HepG2 (cell line): ENCODE results near the gene C1orf159. TPM values are rescaled to one million over a fixed set of nuclear protein-coding genes. Genes with fewer than 3 reads are reported as not detected.

ENCODE experiments used
- AGO2 ChIP-seq: fragments of 200-400 bp; formaldehyde crosslinking; optimal IDR thresholded peaks from 2 replicates; pipeline ENCODE3; 2017; ENCODE audit warnings: mild to moderate bottlenecking, low read depth, low read length, moderate library complexity
- ATF1 ChIP-seq: IDR thresholded peaks from 2 replicates; pipeline ENCODE4 v1.6.1; 2016; ENCODE audit warnings: mild to moderate bottlenecking, control low read depth
- EEA1 ChIP-seq: sonication (generic); formaldehyde crosslinking; IDR thresholded peaks from 2 replicates; pipeline ENCODE4 v1.5.1; 2020; ENCODE audit warnings: mild to moderate bottlenecking, missing genetic modification reagents, borderline replicate concordance
- GFI1 ChIP-seq: sonication (generic); formaldehyde crosslinking; IDR thresholded peaks from 2 replicates; pipeline ENCODE4 v1.5.0; 2020; ENCODE audit warnings: missing genetic modification reagents, mild to moderate bottlenecking, borderline replicate concordance
- HIC2 ChIP-seq: sonication (generic); formaldehyde crosslinking; IDR thresholded peaks from 2 replicates; pipeline ENCODE4 v1.9.0; 2022; ENCODE audit warnings: low read depth, missing genetic modification reagents
- HOXA5 ChIP-seq: sonication (generic); formaldehyde crosslinking; IDR thresholded peaks from 2 replicates; pipeline ENCODE4 v1.4.0; 2020; ENCODE audit warnings: missing genetic modification reagents
- IKZF4 ChIP-seq: sonication (generic); formaldehyde crosslinking; IDR thresholded peaks from 2 replicates; pipeline ENCODE4 v1.5.1; 2020; ENCODE audit warnings: borderline replicate concordance, mild to moderate bottlenecking, low read depth, missing genetic modification reagents; ENCODE audit errors: not compliant biosample characterization
- MAZ ChIP-seq, 2 experiments: sonication (generic) in 1 of 2; formaldehyde crosslinking in 1 of 2; IDR thresholded peaks; 2 replicates each; pipeline versions ENCODE4 v1.5.0 to v1.6.1; 2012 to 2020; ENCODE audit warnings: low read depth in 2 of 2, mild to moderate bottlenecking in 2 of 2, borderline replicate concordance in 1 of 2, improper control_type of control experiment in 1 of 2, low read length in 1 of 2, missing genetic modification reagents in 1 of 2, moderate library complexity in 1 of 2
- MTERF4 ChIP-seq: sonication (generic); formaldehyde crosslinking; IDR thresholded peaks from 2 replicates; pipeline ENCODE4 v1.8.0; 2023; ENCODE audit warnings: mild to moderate bottlenecking, missing genetic modification reagents
- MXD1 ChIP-seq: sonication (generic); formaldehyde crosslinking; IDR thresholded peaks from 2 replicates; pipeline ENCODE4 v1.4.0; 2020; ENCODE audit warnings: mild to moderate bottlenecking, missing genetic modification reagents
- NRL ChIP-seq: sonication (generic); formaldehyde crosslinking; IDR thresholded peaks from 2 replicates; pipeline ENCODE4 v1.5.0; 2020; ENCODE audit warnings: missing genetic modification reagents, mild to moderate bottlenecking, moderate library complexity, borderline replicate concordance
- PHB2 ChIP-seq: fragments of 450-650 bp; IDR thresholded peaks from 2 replicates; pipeline ENCODE4 v1.6.1; 2018; ENCODE audit not compliant: partially characterized antibody
- REPIN1 ChIP-seq: sonication (generic); formaldehyde crosslinking; IDR thresholded peaks from 2 replicates; pipeline ENCODE4 v1.8.0; 2022; ENCODE audit warnings: missing genetic modification reagents, low read depth, mild to moderate bottlenecking, borderline replicate concordance
- ZBTB10 ChIP-seq: sonication (generic); formaldehyde crosslinking; IDR thresholded peaks from 2 replicates; pipeline ENCODE4 v1.4.0; 2020; ENCODE audit warnings: missing genetic modification reagents, borderline replicate concordance
- ZNF687 ChIP-seq: sonication (generic); formaldehyde crosslinking; IDR thresholded peaks from 2 replicates; pipeline ENCODE4 v1.5.1; 2020; ENCODE audit warnings: mild to moderate bottlenecking, missing genetic modification reagents, moderate library complexity
- polyA plus RNA-seq, 8 experiments: library from polyadenylated mRNA; depleted of rRNA in 3 of 8; stranded (reverse) in 7 of 8; unstranded in 1 of 8; fragments of >200 nt; fragmentation: Illumina TruSeq in 4 of 8; extraction: Trizol in 4 of 8; gene quantifications; 2 replicates each; pipeline versions ENCODE4 v1.2.1 to v1.2.3, GENCODE V29; 2011 to 2016; ENCODE audit warnings: low read depth in 4 of 8, missing spikeins in 1 of 8, mixed read lengths in 1 of 8; ENCODE audit not compliant: insufficient read depth in 1 of 8
- total RNA-seq, 5 experiments: library from RNA; depleted of rRNA; stranded (reverse); fragments of >200 nt; fragmentation: Illumina TruSeq; extraction: Trizol; gene quantifications; 2 replicates each; pipeline ENCODE4 v1.2.3, GENCODE V29; 2016; ENCODE audit warnings: low read depth in 1 of 5

The C1orf159 gene
- total and polyA plus RNA-seq, 2 of the 13 experiments (the other 11 are each of a cell fraction or from before 2014, with no cell fraction given) = 3.8 to 6.7 TPM

GRCh38 chr1:1127551-1128451, 11.9 kb upstream of the C1orf159 start (continued):
- TF ChIP-seq HIC2 (peak; percentile 70; the same call in 1 of the 2 replicates), HOXA5 (CRISPR knock-in tag) (0 out of 2 replicates have a peak, but pooled peaks have one; percentile 43), MTERF4 (CRISPR knock-in tag) (0 out of 2 replicates have a peak, but pooled peaks have one; percentile 25), ATF1 (CRISPR knock-in tag) (no peak), IKZF4 (peak; percentile 44), REPIN1 (CRISPR knock-in tag) (0 out of 2 replicates have a peak, but pooled peaks have one; percentile 15), PHB2 (no peak), ZBTB10 (CRISPR knock-in tag) (peak; percentile 20; the same call in 1 of the 2 replicates), NRL (CRISPR knock-in tag) (peak; percentile 69; the same call in 1 of the 2 replicates), AGO2 (peak; percentile 59), EEA1 (peak; percentile 14; the same call in 1 of the 2 replicates), ZNF687 (CRISPR knock-in tag) (peak; percentile 74), GFI1 (CRISPR knock-in tag) (0 out of 2 replicates have a peak, but pooled peaks have one; percentile 12), MAZ (IDR thresholded peaks at IDR 0.05; ENCODE audit: borderline replicate concordance, low read depth, low read length) (no peak), MAZ (CRISPR knock-in tag; IDR thresholded peaks at IDR 0.05; ENCODE audit: low read depth) (no peak), MXD1 (0 out of 2 replicates have a peak, but pooled peaks have one; percentile 29)
